ENCODE results near the gene CCL23. TPM values are rescaled to one million over a fixed set of nuclear protein-coding genes. Genes with fewer than 3 reads are reported as not detected.

The CCL23 gene
- polyA plus RNA-seq, 1 donor from 2014 or later, result not detected

DNA sequence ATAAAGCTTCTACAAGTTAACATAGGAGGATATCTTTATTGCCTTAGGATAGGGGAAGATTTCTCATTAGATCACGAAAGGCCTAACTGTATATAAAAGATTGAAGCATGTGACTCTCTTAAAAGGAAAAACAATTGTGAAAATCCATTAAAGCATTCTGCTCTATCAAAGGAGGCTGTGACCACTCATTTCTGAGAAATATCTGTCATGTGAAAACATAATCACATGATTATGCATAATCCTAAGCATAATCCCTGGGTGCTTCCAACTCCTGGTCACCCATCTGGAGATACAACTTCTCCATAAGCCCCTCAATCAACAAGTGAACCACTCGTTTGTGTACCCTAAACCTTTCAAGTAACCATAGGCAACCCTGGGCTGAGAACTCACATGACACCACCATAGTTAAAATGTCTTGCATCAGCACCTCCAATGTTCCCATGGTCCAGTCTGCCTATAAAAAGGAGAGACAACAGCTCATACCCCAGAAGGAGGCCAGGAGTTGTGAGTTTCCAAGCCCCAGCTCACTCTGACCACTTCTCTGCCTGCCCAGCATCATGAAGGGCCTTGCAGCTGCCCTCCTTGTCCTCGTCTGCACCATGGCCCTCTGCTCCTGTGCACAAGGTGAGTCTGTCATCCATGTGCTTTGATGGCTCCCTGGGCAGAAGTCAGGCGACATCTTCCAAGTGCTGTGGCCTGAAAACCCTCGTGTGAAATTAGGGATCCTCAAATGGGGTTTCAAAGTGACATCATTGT is 46.2 kb upstream of the CCL23 start, which contains the start of gene CCL18:
Gene CCL18, plus strand, starts transcription at position 487 of the 756 bp plus-strand sequence. Its CDS starts 71 bp downstream, at position 558.
- no peak within 1 kb of the TSS for H2AFZ ChIP-seq (ENCODE audit: low read depth, low read length)
- no peaks in the 10 kb centered on the region for H3K79me2 ChIP-seq (replicated peaks; ENCODE audit: insufficient read depth, low read length)

DNA sequence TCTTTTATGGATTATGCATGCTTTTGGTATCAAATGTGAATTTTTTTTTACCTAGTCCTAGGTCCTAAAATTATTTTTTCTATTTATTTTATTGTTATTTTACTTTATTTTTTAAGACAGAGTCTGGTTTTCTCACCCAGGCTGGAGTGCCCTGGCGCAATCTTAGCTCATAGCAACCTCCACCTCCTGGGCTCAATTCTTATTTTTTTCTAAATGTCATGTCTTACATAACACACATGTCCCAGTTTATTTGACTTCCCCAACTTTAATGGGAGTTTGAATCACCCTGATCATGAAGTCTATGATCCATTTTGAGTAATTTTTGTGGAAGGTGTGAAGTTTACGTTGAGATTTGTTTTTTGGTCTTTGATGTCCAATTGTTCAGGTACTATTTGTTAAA is 43.0 kb upstream of the CCL23 start:
- H3K79me2 ChIP-seq (replicated peaks; ENCODE audit: insufficient read depth, low read length), result no peaks in the 10 kb centered on the region
- no peak overlapping the region for H3K4me3 ChIP-seq (ENCODE audit: low read length)
- H3K9ac ChIP-seq (ENCODE audit: low read length), result no peak overlapping the region
- TF ChIP-seq EP300 (conservative IDR thresholded peaks at IDR 0.05; ENCODE audit: poor library complexity, severe bottlenecking), result no peak
- no peak for TF ChIP-seq TAF1 (IDR thresholded peaks at IDR 0.05; ENCODE audit: low read depth)
- no peak for TF ChIP-seq RAD21 (conservative IDR thresholded peaks at IDR 0.05)
- no peak for TF ChIP-seq EZH2 (IDR thresholded peaks at IDR 0.05; ENCODE audit: borderline replicate concordance, insufficient read depth, low read length, poor library complexity, severe bottlenecking)
- no peaks in the 10 kb centered on the region for H3F3A ChIP-seq (ENCODE audit: insufficient read depth, low read length, poor library complexity, severe bottlenecking)
- no peaks in the 10 kb centered on the region for H4K20me1 ChIP-seq (ENCODE audit: insufficient read depth)
- H3K27ac ChIP-seq (ENCODE audit: low read length), result no peak overlapping the region
- no peaks in the 10 kb centered on the region for H3K36me3 ChIP-seq (ENCODE audit: insufficient read depth, low read length)
- H3K4me2 ChIP-seq (ENCODE audit: low read length), result no peak overlapping the region
- H3K9me3 ChIP-seq (ENCODE audit: low read length), result no peaks in the 10 kb centered on the region
- H3K9me2 ChIP-seq (ENCODE audit: insufficient read depth, low read length), result no peaks in the 10 kb centered on the region
- H2AFZ ChIP-seq (ENCODE audit: low read depth, low read length), result no peak overlapping the region
- H3K27me3 ChIP-seq (ENCODE audit: insufficient read depth, low read depth, low read length), result no peaks in the 10 kb centered on the region

More for the DNA sequence above, 46.2 kb upstream of the CCL23 start, which contains the start of gene CCL18:
- TF ChIP-seq EP300 (conservative IDR thresholded peaks at IDR 0.05; ENCODE audit: poor library complexity, severe bottlenecking), result no peak
- no peak for TF ChIP-seq POLR2AphosphoS5 (IDR thresholded peaks at IDR 0.05)
- TF ChIP-seq, protein P1, sequence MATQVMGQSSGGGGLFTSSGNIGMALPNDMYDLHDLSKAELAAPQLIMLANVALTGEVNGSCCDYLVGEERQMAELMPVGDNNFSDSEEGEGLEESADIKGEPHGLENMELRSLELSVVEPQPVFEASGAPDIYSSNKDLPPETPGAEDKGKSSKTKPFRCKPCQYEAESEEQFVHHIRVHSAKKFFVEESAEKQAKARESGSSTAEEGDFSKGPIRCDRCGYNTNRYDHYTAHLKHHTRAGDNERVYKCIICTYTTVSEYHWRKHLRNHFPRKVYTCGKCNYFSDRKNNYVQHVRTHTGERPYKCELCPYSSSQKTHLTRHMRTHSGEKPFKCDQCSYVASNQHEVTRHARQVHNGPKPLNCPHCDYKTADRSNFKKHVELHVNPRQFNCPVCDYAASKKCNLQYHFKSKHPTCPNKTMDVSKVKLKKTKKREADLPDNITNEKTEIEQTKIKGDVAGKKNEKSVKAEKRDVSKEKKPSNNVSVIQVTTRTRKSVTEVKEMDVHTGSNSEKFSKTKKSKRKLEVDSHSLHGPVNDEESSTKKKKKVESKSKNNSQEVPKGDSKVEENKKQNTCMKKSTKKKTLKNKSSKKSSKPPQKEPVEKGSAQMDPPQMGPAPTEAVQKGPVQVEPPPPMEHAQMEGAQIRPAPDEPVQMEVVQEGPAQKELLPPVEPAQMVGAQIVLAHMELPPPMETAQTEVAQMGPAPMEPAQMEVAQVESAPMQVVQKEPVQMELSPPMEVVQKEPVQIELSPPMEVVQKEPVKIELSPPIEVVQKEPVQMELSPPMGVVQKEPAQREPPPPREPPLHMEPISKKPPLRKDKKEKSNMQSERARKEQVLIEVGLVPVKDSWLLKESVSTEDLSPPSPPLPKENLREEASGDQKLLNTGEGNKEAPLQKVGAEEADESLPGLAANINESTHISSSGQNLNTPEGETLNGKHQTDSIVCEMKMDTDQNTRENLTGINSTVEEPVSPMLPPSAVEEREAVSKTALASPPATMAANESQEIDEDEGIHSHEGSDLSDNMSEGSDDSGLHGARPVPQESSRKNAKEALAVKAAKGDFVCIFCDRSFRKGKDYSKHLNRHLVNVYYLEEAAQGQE (IDR thresholded peaks at IDR 0.05; ENCODE audit: borderline replicate concordance), result no peak
- TF ChIP-seq EZH2 (IDR thresholded peaks at IDR 0.05; ENCODE audit: borderline replicate concordance, insufficient read depth, low read length, poor library complexity, severe bottlenecking), result no peak
- no peak for TF ChIP-seq SMC3 (conservative IDR thresholded peaks at IDR 0.05; ENCODE audit: poor library complexity)
- TF ChIP-seq, protein P2, sequence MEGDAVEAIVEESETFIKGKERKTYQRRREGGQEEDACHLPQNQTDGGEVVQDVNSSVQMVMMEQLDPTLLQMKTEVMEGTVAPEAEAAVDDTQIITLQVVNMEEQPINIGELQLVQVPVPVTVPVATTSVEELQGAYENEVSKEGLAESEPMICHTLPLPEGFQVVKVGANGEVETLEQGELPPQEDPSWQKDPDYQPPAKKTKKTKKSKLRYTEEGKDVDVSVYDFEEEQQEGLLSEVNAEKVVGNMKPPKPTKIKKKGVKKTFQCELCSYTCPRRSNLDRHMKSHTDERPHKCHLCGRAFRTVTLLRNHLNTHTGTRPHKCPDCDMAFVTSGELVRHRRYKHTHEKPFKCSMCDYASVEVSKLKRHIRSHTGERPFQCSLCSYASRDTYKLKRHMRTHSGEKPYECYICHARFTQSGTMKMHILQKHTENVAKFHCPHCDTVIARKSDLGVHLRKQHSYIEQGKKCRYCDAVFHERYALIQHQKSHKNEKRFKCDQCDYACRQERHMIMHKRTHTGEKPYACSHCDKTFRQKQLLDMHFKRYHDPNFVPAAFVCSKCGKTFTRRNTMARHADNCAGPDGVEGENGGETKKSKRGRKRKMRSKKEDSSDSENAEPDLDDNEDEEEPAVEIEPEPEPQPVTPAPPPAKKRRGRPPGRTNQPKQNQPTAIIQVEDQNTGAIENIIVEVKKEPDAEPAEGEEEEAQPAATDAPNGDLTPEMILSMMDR (IDR thresholded peaks at IDR 0.05; ENCODE audit: poor library complexity, severe bottlenecking), result no peak
- no peak for TF ChIP-seq RAD21 (conservative IDR thresholded peaks at IDR 0.05)
- TF ChIP-seq MXI1 (conservative IDR thresholded peaks at IDR 0.05; ENCODE audit: poor library complexity, severe bottlenecking), result no peak
- TF ChIP-seq TAF1 (IDR thresholded peaks at IDR 0.05; ENCODE audit: low read depth), result no peak
- no peaks in the 10 kb centered on the region for H4K20me1 ChIP-seq (ENCODE audit: insufficient read depth)
- no peaks in the 10 kb centered on the region for H3K36me3 ChIP-seq (ENCODE audit: insufficient read depth, low read length)
- H3F3A ChIP-seq (ENCODE audit: insufficient read depth, low read length, poor library complexity, severe bottlenecking), result no peaks in the 10 kb centered on the region
- no peak within 1 kb of the TSS for H3K9ac ChIP-seq (ENCODE audit: low read length)
- H3K9me3 ChIP-seq (ENCODE audit: low read length), result no peaks in the 10 kb centered on the region
- H3K4me3 ChIP-seq (ENCODE audit: low read length), result no peak within 1 kb of the TSS
- no peaks in the 10 kb centered on the region for H3K9me2 ChIP-seq (ENCODE audit: insufficient read depth, low read length)
- H3K27ac ChIP-seq (ENCODE audit: low read length), result no peak within 1 kb of the TSS
- no peaks in the 10 kb centered on the region for H3K27me3 ChIP-seq (ENCODE audit: insufficient read depth, low read depth, low read length)
- no peak within 1 kb of the TSS for H3K4me2 ChIP-seq (ENCODE audit: low read length)

Measured in neural cell (in vitro differentiated cells).